ENCODE results near the gene CD300LB.
"Not testable (repeated sequence)": the region's sequence is repeated elsewhere in the genome, so short reads cannot be mapped to it uniquely, and the experiment has no call there.

Gene CD300LB

DNA sequence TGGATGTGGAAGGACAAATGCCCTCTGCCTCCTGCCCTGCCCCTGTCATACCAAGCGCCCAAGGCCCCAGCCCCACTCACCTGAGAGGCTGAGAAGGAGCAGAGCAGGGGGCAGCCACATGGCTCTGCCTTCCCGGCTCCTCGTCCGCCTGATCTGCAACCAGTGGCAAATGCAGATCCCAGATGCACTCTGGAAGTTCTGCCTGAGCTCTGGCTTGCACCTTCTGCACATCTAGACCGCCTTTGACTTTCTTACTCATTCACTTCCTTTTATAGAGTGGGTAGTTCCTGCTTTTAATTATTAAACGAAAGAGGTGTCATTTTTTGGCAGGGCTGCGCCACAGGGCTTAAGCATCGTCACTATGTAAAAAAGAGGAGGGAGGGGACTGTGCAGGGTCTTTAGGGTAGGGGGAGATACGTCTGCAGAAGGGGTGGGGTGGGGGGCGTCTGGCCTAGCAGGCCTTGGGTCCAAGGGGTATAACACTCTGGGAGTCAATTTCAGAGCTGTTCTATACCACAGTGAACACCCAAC lies at the start of gene CD300LB:
Gene CD300LB (minus strand): TSS at position 245 of the 531 bp plus-strand sequence. CDS start 125 bp downstream, at position 120.
- no peak for DNase-seq
- in situ Hi-C loops (cut with MboI; ENCODE audit: low pct_unique_long_range_greater_than_20kb, low sequenced_read_pairs), result no loop called here

GRCh38 chr17:74579900-74580299 lies 48.6 kb upstream of the CD300LB start:
- peak; percentile 16 for DNase-seq
- in situ Hi-C loops (cut with MboI; ENCODE audit: low pct_unique_long_range_greater_than_20kb, low sequenced_read_pairs), result no loop called here

GRCh38 chr17:74578979-74579378 lies 47.7 kb upstream of the CD300LB start:
- no peak for DNase-seq
- in situ Hi-C loops (cut with MboI; ENCODE audit: low pct_unique_long_range_greater_than_20kb, low sequenced_read_pairs), result no loop called here

DNA sequence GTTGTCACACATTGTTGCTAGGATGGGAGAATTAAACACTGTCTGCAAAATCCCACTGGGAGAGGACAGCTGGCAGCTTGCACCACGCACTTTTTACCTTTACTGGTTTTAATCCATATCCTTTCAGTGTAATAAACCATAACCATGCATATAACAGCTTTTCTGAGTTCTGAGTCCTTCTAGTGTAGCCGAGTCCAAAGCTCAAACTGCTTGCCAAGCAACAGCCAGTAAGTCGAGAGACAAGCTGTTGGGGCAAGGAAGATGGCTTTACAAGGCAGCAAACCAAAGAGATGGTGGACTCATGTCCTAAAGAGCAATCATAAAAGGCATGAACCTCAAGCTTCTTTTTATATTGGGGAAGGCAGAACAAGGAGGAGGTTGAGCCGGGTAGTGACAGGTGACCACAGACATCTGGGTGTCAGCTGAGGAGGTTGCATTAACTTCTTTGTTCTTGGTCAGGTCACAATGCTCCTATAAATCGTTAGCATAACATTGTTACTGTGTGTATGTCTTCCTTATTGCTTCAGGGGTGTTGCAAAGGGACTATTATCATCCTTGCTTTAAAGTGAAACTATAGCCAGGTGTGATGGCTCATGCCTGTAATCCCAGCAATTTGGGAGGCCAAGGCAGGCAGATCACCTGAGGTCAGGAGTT lies 43.3 kb upstream of the CD300LB start:
- in situ Hi-C loops (cut with MboI; ENCODE audit: low pct_unique_long_range_greater_than_20kb, low sequenced_read_pairs), result no loop called here
- DNase-seq, result no peak

DNA sequence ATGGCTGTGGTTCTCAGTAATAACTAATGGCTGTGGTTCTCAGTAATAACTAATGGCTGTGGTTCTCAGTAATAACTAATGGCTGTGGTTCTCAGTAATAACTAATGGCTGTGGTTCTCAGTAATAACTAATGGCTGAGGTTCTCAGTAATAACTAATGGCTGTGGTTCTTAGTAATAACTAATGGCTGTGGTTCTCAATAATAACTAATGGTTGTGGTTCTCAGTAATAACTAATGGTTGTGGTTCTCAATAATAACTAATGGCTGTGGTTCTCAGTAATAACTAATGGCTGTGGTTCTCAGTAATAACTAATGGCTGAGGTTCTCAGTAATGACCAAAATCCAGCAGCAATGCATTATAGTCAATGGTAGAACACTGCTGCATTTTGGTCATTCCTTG lies 42.4 kb upstream of the CD300LB start:
- in situ Hi-C loops (cut with MboI; ENCODE audit: low pct_unique_long_range_greater_than_20kb, low sequenced_read_pairs); DNase-seq: not testable (repeated sequence)

DNA sequence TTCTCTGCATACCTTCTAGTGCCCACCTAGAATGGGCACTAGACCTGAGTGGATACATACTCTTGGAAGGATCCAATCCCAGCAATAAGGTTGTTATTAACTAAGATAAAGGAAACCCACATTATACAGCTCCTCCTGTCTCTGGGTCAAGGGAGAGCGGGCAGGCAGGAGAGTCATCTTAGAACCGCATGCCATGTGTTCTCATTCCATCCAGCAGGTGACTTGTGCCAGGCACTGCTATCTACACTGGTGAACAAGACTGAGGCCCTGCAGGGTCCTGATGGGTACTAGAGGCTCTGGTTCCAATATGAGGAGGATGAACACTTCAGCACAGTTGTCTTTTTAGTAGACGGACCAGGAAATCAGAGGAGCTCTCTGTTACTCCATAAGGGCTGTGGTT lies 41.9 kb upstream of the CD300LB start:
- DNase-seq, result no peak
- in situ Hi-C loops (cut with MboI; ENCODE audit: low pct_unique_long_range_greater_than_20kb, low sequenced_read_pairs), result no loop called here

- DNase-seq, result no peak
- in situ Hi-C loops (cut with MboI; ENCODE audit: low pct_unique_long_range_greater_than_20kb, low sequenced_read_pairs), result no loop called here
These were observed 40.5 kb upstream of the CD300LB start for GRCh38 chr17:74571621-74572270.

- in situ Hi-C loops (cut with MboI; ENCODE audit: low pct_unique_long_range_greater_than_20kb, low sequenced_read_pairs), result no loop called here
- peak; percentile 66 for DNase-seq
These were observed 38.0 kb upstream of the CD300LB start for GRCh38 chr17:74569020-74570003.

- in situ Hi-C loops (cut with MboI; ENCODE audit: low pct_unique_long_range_greater_than_20kb, low sequenced_read_pairs), result no loop called here
- DNase-seq, result no peak
These were observed 37.0 kb upstream of the CD300LB start for GRCh38 chr17:74568106-74568873.

- DNase-seq, result peak; percentile 14
- in situ Hi-C loops (cut with MboI; ENCODE audit: low pct_unique_long_range_greater_than_20kb, low sequenced_read_pairs), result no loop called here
These were observed 36.1 kb upstream of the CD300LB start, which contains the start of gene CD300H for GRCh38 chr17:74567397-74567796. Gene CD300H, minus strand, starts transcription at chr17:74567509.

GRCh38 chr17:74566132-74566753 lies 35.0 kb upstream of the CD300LB start:
- DNase-seq, result peak; percentile 54
- in situ Hi-C loops (cut with MboI; ENCODE audit: low pct_unique_long_range_greater_than_20kb, low sequenced_read_pairs), result no loop called here

- no peak for DNase-seq
- in situ Hi-C loops (cut with MboI; ENCODE audit: low pct_unique_long_range_greater_than_20kb, low sequenced_read_pairs), result no loop called here
These were observed 33.9 kb upstream of the CD300LB start for GRCh38 chr17:74565126-74565525.

DNA sequence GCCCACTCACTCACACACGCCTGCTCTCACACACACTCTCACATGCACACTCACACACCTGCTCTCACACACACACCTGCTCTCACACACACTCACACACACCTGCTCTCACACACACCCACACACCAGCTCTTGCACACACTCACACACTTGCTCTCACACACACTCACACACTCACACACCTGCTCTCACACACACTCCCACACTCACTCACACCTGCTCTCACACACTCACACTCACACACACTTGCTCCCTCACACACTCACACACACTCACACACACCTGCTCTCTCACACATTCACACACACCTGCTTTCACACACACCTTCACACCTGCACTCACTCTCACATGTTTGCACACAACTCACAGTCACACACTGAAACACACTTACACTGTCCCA lies 32.1 kb upstream of the CD300LB start:
- no peak for DNase-seq
- in situ Hi-C loops (cut with MboI; ENCODE audit: low pct_unique_long_range_greater_than_20kb, low sequenced_read_pairs), result no loop called here

DNA sequence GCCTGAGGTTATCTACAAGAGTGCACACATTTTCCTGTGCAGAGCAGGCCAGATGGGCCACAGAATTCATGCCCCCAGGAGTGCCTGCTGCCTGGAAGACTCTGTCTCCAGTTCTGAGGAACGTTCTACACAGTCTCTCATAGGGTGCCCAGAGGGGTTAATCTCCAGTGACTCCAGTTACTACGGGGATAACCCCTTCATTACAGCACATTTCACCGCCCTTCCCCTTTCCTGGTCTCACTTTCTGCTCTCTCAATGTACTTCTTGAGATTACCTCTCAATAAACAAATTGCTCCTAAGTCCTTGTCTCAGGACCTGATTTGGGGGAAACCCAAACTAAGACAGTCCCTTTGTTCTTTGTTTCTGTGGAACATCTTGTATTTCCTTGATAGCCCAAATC lies 30.3 kb upstream of the CD300LB start:
- in situ Hi-C loops (cut with MboI; ENCODE audit: low pct_unique_long_range_greater_than_20kb, low sequenced_read_pairs), result no loop called here
- no peak for DNase-seq

GRCh38 chr17:74558882-74559519 lies 27.7 kb upstream of the CD300LB start:
- in situ Hi-C loops (cut with MboI; ENCODE audit: low pct_unique_long_range_greater_than_20kb, low sequenced_read_pairs), result no loop called here
- no peak for DNase-seq

DNA sequence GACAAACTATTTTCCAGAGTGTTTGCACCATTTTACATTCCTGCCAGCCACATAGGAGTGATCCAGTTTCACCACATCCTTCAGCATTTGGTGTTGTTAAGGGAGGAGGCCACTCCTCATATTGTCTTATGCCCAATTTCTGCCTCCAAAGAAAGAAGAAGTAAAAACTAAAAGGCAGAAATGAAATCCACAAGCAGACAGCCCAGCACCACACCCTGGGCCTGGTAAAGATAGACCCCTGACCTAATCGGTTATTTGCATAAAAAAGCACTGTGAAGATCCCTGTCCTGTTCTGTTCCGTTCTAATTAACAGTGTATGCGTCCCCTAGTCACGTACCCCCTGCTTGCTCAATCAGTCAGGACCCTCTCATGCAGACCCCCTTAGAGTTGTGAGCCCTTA lies 27.1 kb upstream of the CD300LB start:
- in situ Hi-C loops (cut with MboI; ENCODE audit: low pct_unique_long_range_greater_than_20kb, low sequenced_read_pairs); DNase-seq: not testable (repeated sequence)

GRCh38 chr17:74555427-74555940 lies 24.2 kb upstream of the CD300LB start:
- in situ Hi-C loops (cut with MboI; ENCODE audit: low pct_unique_long_range_greater_than_20kb, low sequenced_read_pairs), result no loop called here
- DNase-seq, result no peak

DNA sequence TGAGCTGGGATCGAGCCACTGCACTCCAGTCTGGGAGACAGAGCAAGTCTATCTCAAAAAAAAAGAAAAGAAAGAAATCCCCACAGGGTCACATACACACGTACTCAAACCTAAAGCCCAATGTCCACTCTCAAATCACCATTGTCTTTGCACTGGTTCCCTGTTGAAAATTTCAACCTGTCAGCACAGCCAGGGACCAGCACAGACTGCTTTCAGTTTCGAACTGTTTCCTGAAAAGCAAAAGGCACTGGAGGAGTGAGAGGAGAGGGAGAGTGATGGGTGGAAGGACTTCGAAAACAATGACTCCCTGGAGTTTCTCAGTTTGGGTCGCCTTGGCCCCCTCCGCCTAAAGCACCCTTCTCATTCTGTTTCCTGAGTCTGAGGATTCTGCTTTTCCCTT lies 23.6 kb upstream of the CD300LB start:
- DNase-seq, result no peak
- in situ Hi-C loops (cut with MboI; ENCODE audit: low pct_unique_long_range_greater_than_20kb, low sequenced_read_pairs), result no loop called here

All from KBM-7 (cell line).